Thoracic aorta (tissue), 2 donors: ENCODE measurements around the gene SLC25A51. TPM values are rescaled to one million over a fixed set of nuclear protein-coding genes. Genes with fewer than 3 reads are reported as not detected.

ENCODE experiments used
- ATAC-seq: fragments of 150-250 bp; one replicate; pipeline ENCODE4 v1.8.0; 2017; ENCODE audit warnings: low read depth; ENCODE audit not compliant: insufficient number of reproducible peaks, low FRiP score
- DNase-seq: peaks from one replicate; pipeline ENCODE4 v3.0.0-alpha.2; 2020; ENCODE audit warnings: low spot score
- H3K27ac ChIP-seq, 2 donors: fragments of 200-600 bp; sonication (generic); 1 replicate in 1 of 2; 2 replicates in 1 of 2; pipeline ENCODE4 v1.5.1; 2016; ENCODE audit warnings: mild to moderate bottlenecking in 2 of 2, moderate library complexity in 2 of 2
- H3K27me3 ChIP-seq: fragments of 200-600 bp; sonication (generic); replicated peaks from 2 replicates; pipeline ENCODE4 v1.6.0; 2016; ENCODE audit warnings: mild to moderate bottlenecking; ENCODE audit not compliant: insufficient read depth
- H3K36me3 ChIP-seq: fragments of 200-600 bp; sonication (generic); one replicate; pipeline ENCODE4 v1.5.1; 2016
- H3K4me1 ChIP-seq, 2 donors: fragments of 200-600 bp; sonication (generic); 1 replicate in 1 of 2; 2 replicates in 1 of 2; pipeline versions ENCODE4 v1.5.1 to v1.6.0; 2016; ENCODE audit warnings: low read depth in 2 of 2, mild to moderate bottlenecking in 1 of 2; ENCODE audit not compliant: control insufficient read depth in 1 of 2
- H3K4me3 ChIP-seq: fragments of 200-600 bp; sonication (generic); 2 replicates; pipeline ENCODE4 v1.5.1; 2016; ENCODE audit warnings: mild to moderate bottlenecking
- H3K9me3 ChIP-seq: fragments of 200-600 bp; sonication (generic); 2 replicates; pipeline ENCODE4 v1.5.1; 2016
- CTCF ChIP-seq: fragments of 200-600 bp; sonication (generic); IDR thresholded peaks from one replicate; pipeline ENCODE4 v1.5.1; 2019; ENCODE audit warnings: antibody characterized with exemption
- total RNA-seq, 2 donors: library from RNA; depleted of rRNA; stranded (reverse); fragments of >200 nt; gene quantifications; one replicate each; pipeline versions ENCODE4 v1.1.0 to v1.2.3, GENCODE V29; 2016

The SLC25A51 gene
- total RNA-seq, 2 donors from 2014 or later: 29.9 to 39.1 TPM

DNA sequence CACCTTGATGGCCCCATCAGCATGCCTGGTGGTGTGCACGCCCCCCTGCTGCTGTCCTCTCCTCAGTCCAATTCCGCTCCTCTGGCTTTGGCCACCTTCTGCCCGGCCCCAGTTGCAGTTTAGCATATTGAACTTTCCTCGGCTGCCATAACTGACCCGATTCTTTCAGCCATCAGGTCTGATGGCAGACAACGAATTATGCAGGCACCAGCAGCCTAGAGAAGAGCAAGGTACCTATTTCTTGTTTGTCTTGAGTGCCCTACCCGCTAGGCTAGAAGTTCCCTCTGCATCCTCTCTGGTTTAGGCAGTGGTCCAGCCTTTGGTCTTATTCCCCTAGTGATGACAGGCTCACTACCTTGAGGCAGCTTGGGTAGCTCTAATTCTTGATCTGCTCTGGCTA, 43.0 kb upstream of the SLC25A51 start:
- TF ChIP-seq CTCF: no peak
- no peak overlapping the region for H3K4me3 ChIP-seq
- H3K9me3 ChIP-seq: no peaks in the 10 kb centered on the region
- DNase-seq (no peak), ATAC-seq (no peak)
- H3K27ac ChIP-seq: no peak overlapping the region
- no peaks in the 10 kb centered on the region for H3K27me3 ChIP-seq
- H3K36me3 ChIP-seq: no peaks in the 10 kb centered on the region
- H3K4me1 ChIP-seq: peaks cover 30 to 58% of the 10 kb centered on the region in 2 donors

DNA sequence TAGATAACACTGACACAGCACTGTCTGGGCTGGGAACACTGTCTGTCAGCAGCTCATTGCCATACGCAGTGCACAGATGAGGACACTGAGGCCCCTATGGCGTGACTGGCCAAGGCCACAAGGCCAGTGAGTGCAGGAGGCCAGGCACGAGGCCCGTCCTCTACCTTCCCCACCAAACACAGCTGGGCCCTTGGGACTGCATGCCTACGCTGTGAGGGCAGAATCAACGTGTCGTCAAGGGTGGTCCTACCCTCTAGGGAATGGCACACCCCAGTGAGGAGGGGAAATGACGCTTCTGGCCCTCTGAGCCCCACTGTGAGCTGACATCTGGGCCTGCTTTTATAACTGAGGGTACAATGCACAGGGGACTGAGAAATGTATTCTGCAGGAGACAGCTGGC, 42.1 kb upstream of the SLC25A51 start:
- no peak for DNase-seq
- no peak overlapping the region for H3K4me3 ChIP-seq
- H3K4me1 ChIP-seq: peaks cover 30 to 58% of the 10 kb centered on the region in 2 donors
- ATAC-seq: no peak
- TF ChIP-seq CTCF: no peak
- no peak overlapping the region for H3K27ac ChIP-seq
- H3K36me3 ChIP-seq: no peaks in the 10 kb centered on the region
- H3K9me3 ChIP-seq: no peaks in the 10 kb centered on the region
- no peaks in the 10 kb centered on the region for H3K27me3 ChIP-seq

DNA sequence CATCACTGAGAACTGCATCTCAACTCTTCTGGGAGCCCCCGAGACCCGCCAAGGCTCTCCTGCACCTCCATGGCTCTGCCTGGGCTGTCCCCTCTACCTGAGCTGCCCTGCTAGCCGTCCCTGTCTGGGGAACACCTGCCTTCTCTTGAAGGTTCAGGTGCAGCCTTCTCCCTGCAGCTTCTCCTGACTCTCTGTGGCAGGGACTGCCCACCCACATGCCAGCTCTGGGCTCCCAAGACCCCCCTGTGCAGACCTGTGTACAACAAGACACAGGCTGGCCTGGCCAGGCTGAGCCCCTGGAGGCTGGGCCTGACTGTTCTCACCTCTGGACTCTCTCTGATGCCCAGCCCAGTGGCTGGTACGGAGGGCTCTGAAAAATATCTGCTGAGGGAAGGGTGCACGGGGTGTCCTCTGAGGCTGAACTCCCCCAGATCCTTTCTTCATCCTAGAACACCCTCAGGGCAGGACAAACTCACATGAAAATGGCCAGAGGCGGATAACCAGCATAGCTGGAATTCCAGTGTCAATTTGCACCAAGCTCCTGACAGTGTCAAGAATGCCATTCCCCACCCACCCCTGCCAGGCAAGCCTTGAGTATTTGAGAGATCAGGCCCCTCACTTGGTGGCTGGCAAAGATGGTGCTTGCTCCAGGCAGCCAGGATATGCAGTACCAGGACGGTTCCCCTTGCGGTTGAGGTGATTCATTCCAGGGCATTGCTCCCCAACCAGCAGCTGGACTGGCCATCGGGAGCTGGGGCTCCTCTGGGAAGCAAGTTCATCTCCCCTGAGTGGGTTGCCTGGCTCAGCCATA, 40.9 kb upstream of the SLC25A51 start:
- Histone ChIP-seq H3K4me1 (peaks cover 30 to 58% of the 10 kb centered on the region in 2 donors), H3K4me3 (no peak overlapping the region), H3K9me3 (no peaks in the 10 kb centered on the region), H3K27ac (peak overlapping the region; percentile 61 to 68), H3K36me3 (no peaks in the 10 kb centered on the region), H3K27me3 (no peaks in the 10 kb centered on the region)
- no peak for DNase-seq
- ATAC-seq: no peak
- TF ChIP-seq CTCF: no peak

GRCh38 chr9:37944266-37944650, 40.3 kb upstream of the SLC25A51 start:
- DNase-seq: no peak
- TF ChIP-seq CTCF: no peak
- peak overlapping the region; percentile 61 to 68 for H3K27ac ChIP-seq
- no peaks in the 10 kb centered on the region for H3K27me3 ChIP-seq
- ATAC-seq: no peak
- no peak overlapping the region for H3K4me3 ChIP-seq
- H3K36me3 ChIP-seq: no peaks in the 10 kb centered on the region
- peaks cover 30 to 60% of the 10 kb centered on the region in 2 donors for H3K4me1 ChIP-seq
- no peaks in the 10 kb centered on the region for H3K9me3 ChIP-seq

GRCh38 chr9:37943345-37944265, 39.7 kb upstream of the SLC25A51 start:
- Histone ChIP-seq H3K9me3 (no peaks in the 10 kb centered on the region), H3K4me3 (no peak overlapping the region), H3K36me3 (no peaks in the 10 kb centered on the region), H3K27ac (peak overlapping the region; percentile 61 to 68), H3K4me1 (peaks cover 36 to 63% of the 10 kb centered on the region in 2 donors), H3K27me3 (no peaks in the 10 kb centered on the region)
- peak; percentile 32 for ATAC-seq
- DNase-seq: peak; percentile 26
- no peak for TF ChIP-seq CTCF
